MM.1S (cell line): ENCODE measurements around the gene KRT32.

Experiments
- CTCF ChIP-seq: fragments of 300-600 bp; sonication (generic); IDR thresholded peaks from 2 replicates; pipeline ENCODE4 v1.5.1; 2016; ENCODE audit warnings: antibody characterized with exemption, low read length, mixed read lengths
- EZH2 ChIP-seq: fragments of 300-600 bp; sonication (generic); optimal IDR thresholded peaks from 2 replicates; pipeline ENCODE3; 2017; ENCODE audit warnings: low read depth, mild to moderate bottlenecking, antibody characterized with exemption, low read length, mixed read lengths
- EZH2phosphoT487 ChIP-seq: fragments of 300-600 bp; sonication (generic); IDR thresholded peaks from 2 replicates; pipeline ENCODE4 v1.6.1; 2018; ENCODE audit warnings: antibody characterized with exemption, low read length

- no peak for TF ChIP-seq EZH2
- TF ChIP-seq CTCF: no peak
- no peak for TF ChIP-seq EZH2phosphoT487
These were observed 15.9 kb downstream of the KRT32 start for GRCh38 chr17:41451154-41451728.
